Fibroblast of villous mesenchyme (primary cell): Measurements from ENCODE around the gene EYA4. TPM values are rescaled to one million over a fixed set of nuclear protein-coding genes. Genes with fewer than 3 reads are reported as not detected.

Experiments
- DNase-seq: peaks from one replicate; pipeline ENCODE4 v3.0.0-alpha.2; 2010; ENCODE audit warnings: low read depth
- H3K4me3 ChIP-seq: 2 replicates; pipeline ENCODE4 v1.5.1; 2011; ENCODE audit warnings: low read depth, mild to moderate bottlenecking, low read length
- total RNA-seq: library from RNA; depleted of rRNA; stranded (reverse); fragments of >200 nt; gene quantifications from 2 replicates; pipeline ENCODE4 v1.2.3, GENCODE V29; 2012
- TF ChIP-seq, protein P1 (sequence below): IDR thresholded peaks from 2 replicates; pipeline ENCODE4 v1.5.1; 2012; ENCODE audit warnings: low read depth, mild to moderate bottlenecking, low read length; ENCODE audit not compliant: insufficient read depth

The EYA4 gene
- total RNA-seq, 1 donor = under 0.01 TPM

DNA sequence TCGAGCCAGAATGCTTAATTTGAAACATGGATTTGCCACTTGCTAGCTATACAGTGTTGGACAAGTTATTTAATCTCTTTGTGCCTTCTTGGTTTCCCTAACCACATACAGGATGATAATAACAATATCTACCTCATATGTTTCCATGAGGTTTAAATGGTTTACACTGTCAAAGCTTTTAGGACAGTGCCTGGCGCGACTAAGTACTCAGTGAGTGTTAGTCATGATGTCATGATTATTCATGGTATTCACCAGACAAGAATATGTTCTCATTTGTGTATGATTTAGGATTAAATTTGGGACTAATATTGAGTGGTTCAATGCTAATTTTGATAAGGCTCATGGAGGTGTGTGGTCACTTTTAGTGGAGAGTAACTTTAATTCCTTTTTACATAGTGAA is 167.4 kb downstream of the EYA4 start:
- DNase-seq = no peak
- TF ChIP-seq, protein P1, sequence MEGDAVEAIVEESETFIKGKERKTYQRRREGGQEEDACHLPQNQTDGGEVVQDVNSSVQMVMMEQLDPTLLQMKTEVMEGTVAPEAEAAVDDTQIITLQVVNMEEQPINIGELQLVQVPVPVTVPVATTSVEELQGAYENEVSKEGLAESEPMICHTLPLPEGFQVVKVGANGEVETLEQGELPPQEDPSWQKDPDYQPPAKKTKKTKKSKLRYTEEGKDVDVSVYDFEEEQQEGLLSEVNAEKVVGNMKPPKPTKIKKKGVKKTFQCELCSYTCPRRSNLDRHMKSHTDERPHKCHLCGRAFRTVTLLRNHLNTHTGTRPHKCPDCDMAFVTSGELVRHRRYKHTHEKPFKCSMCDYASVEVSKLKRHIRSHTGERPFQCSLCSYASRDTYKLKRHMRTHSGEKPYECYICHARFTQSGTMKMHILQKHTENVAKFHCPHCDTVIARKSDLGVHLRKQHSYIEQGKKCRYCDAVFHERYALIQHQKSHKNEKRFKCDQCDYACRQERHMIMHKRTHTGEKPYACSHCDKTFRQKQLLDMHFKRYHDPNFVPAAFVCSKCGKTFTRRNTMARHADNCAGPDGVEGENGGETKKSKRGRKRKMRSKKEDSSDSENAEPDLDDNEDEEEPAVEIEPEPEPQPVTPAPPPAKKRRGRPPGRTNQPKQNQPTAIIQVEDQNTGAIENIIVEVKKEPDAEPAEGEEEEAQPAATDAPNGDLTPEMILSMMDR = no peak

DNA sequence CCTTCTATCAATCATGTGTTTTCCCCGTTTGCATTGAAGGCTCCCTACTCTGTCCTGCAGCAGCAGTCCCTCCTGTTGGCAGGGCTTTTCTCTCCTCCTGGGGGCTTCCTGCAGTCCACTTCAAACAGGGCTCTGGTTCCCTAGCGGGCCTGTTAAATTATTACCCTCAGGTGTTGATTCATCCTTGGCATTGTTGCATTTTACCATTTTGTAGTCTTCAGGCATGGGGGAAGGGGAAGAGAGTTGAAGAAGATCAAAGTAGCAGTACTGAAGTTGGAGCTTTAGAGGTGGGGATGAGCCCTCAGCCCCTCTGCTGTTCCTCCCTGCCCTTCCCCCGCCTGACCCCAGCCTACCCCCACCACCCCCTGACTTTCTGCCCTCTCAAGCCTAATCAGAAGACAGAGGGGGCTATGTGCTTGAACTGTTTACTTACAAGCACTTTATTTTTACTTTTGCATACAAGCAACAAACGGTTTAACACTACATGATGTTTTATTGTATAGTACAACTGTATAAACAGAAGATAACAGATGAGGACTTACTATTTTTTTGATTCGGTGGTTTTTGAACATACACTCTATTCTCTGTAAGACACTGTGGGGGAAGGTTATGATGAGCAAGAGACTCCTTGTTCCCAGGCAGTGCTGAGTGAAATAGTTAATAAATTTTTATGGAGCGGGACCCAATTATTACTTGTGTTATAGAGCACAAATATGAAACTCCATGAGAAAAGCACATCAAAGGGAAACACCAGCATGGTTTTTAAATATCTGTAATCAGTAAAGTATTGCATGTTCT is 169.7 kb downstream of the EYA4 start:
- DNase-seq = no peak
- TF ChIP-seq, protein P1 = no peak
- H3K4me3 ChIP-seq = no peak overlapping the region

More for the DNA sequence above, 167.4 kb downstream of the EYA4 start:
- H3K4me3 ChIP-seq = no peak overlapping the region

DNA sequence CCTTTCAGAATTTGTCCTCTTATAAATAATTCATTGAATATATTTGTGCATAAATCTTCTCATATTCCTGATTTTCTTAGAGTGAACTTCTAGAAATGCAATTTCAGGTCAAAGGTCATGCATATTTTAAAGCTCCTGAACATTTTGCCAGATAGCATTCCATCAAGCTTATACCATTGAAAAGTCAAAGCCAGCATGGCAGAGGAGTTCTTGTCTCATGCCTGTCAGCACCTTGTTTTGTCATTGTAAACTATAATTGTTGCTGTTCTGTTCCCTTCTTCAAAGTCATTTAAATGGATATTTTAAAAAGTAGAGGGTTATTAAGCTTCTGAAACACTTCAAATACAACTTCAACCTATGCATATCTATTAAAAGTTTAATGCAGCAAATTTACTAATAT is 170.6 kb downstream of the EYA4 start:
- TF ChIP-seq, protein P1 = no peak
- no peak overlapping the region for H3K4me3 ChIP-seq
- DNase-seq = no peak

DNA sequence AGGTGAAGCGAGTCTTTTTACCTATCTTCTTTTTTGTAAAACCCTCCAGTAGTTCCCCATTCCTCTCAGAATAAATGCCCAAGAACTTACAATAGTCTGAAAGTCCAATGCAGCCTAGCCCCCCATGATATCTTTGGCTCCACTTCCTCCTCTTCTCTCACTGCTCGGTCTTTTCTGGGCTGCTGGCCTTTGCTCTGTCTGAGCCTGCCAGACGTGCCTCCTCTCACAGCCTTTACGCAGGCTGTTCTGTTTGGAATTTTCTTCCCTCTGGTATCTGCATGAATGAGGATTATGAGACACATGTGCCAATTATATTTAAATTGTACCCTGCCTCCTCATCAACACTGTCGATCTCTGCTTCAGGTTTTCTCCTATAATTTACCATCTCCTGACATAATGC is 174.1 kb downstream of the EYA4 start:
- H3K4me3 ChIP-seq = no peak overlapping the region
- no peak for DNase-seq
- TF ChIP-seq, protein P1 = no peak

DNA sequence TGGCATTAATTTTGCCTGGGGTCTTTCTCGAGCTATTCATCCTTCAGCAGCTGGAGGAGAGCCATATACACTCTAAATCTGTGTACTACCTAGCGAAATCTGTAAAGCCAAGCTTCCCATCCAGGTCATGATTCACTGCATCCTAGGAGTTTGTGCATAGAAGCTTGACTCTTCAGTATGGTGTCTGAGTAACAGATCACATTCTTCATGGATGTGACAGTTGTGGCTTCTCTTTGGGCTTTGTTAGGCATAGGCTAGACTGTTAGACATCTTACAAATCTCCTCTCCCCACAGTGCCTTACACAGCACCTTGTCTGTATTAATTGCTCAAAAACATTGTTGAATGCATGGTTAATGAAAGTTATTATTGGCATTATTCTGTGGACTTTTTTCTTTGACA is 177.0 kb downstream of the EYA4 start:
- DNase-seq = no peak
- TF ChIP-seq, protein P1 = no peak
- H3K4me3 ChIP-seq = no peak overlapping the region

DNA sequence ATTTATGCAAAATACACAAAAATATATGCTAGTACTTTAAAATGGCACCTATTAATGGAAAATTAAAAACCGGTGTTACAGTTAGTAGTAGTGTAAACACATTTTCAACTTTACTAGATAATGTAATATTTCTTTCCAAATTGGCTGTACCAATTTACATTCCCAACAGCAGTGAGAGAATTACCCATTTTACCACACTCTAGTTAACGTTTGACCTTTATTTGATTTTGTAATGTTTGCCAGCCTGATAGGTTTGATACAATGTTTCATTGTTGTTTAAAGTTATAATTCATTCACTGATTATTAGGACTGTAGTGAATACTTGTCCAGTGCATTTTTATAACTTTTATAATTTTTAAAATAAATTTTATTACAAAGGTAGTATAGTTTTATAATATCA is 182.1 kb downstream of the EYA4 start:
- TF ChIP-seq, protein P1 = no peak
- no peak for DNase-seq
- H3K4me3 ChIP-seq = no peak overlapping the region

DNA sequence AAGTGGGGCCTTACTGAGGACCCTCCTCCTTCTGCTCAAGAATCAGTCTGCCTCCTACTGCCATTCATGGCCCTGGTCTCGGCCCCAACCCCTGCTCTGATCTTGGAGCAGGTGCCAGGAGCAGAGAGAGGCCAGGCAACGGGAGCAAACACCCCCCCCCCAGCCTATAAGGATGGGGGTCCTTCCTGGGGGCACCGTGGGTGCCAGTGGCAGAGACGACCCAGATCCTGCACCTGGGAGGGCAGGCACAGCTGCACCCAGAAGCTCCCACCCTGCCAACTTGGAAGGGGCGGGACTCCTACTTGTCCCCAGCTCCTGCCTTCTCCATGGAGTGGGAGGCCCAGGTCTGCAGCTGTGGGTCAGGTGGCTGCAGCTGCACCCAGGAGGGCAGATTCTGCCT is 183.2 kb downstream of the EYA4 start:
- H3K4me3 ChIP-seq = no peak overlapping the region
- TF ChIP-seq, protein P1 = no peak
- DNase-seq = no peak
